Sigmoid colon (tissue), 4 donors: ENCODE measurements around the gene TUBGCP6.

Experiments used
- EP300 ChIP-seq, 4 donors: sonication (generic); formaldehyde crosslinking; IDR thresholded peaks; one replicate each; pipeline ENCODE4 v1.6.1; 2017; ENCODE audit warnings: antibody characterized with exemption in 4 of 4
- POLR2A ChIP-seq, 2 donors: fragments of 450-650 bp; IDR thresholded peaks; one replicate each; pipeline ENCODE4 v1.6.1; 2016; ENCODE audit warnings: antibody characterized with exemption in 2 of 2, mild to moderate bottlenecking in 2 of 2, moderate library complexity in 2 of 2
- TF ChIP-seq, protein P1 (sequence below), 4 experiments: fragments of 450-650 bp in 3 of 4; fragments of 200-600 bp in 1 of 4; IDR thresholded peaks; one replicate each; pipeline ENCODE4 v1.5.1; 2016 to 2019; ENCODE audit warnings: antibody characterized with exemption in 4 of 4, mild to moderate bottlenecking in 3 of 4, moderate library complexity in 2 of 4

DNA sequence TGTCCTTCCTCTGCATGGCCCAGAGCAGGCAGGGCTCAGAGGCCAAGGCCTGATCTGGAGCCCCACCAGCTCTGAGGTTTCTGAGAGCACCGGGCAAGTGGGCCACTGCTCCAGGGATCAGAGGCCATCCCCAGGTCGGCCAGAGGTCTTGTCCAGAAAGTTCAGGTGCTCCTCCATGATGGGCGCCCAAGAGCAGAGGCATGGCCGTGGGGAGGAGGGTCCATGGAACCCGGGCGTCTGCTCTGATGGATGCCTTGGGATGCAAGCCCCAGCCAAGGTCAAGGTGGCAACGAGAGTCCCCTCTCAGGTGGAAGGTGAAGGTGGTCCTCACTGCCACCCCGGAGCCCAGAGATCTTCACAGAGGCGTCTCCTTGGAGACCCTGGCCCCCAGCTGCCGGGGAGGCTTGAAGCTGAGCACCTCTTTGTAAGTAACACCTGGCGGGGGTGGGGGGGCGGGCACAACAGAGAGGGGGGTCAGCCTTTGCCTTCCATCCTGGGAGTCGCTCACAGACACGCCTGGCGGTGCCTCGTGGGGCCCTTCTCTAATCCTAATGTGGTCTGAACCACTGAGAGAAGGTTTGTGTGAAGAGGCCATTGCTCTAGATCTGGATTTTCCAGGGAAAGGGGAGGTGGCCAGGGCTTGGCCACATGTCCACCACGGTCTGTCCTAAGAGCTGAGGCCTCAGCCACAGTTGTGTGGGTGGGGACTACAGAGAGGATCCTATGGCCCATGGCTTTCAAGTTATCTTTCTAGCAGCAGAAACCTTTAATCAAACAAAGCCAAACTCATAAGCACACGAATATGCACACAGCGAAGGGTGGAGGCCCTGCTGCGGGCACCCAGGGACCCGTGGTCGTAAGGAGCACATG, 8.5 kb upstream of the TUBGCP6 start:
- no peak for TF ChIP-seq EP300 (IDR thresholded peaks at IDR 0.05)
- TF ChIP-seq, protein P1, sequence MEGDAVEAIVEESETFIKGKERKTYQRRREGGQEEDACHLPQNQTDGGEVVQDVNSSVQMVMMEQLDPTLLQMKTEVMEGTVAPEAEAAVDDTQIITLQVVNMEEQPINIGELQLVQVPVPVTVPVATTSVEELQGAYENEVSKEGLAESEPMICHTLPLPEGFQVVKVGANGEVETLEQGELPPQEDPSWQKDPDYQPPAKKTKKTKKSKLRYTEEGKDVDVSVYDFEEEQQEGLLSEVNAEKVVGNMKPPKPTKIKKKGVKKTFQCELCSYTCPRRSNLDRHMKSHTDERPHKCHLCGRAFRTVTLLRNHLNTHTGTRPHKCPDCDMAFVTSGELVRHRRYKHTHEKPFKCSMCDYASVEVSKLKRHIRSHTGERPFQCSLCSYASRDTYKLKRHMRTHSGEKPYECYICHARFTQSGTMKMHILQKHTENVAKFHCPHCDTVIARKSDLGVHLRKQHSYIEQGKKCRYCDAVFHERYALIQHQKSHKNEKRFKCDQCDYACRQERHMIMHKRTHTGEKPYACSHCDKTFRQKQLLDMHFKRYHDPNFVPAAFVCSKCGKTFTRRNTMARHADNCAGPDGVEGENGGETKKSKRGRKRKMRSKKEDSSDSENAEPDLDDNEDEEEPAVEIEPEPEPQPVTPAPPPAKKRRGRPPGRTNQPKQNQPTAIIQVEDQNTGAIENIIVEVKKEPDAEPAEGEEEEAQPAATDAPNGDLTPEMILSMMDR (IDR thresholded peaks at IDR 0.05) = no peak
- no peak for TF ChIP-seq POLR2A (IDR thresholded peaks at IDR 0.05)
